HG03139 (cell line): ENCODE data around the gene SUGP1.

ENCODE experiments used
- ATAC-seq: cut with Tn5 transposase; IDR thresholded peaks from one replicate; pipeline ENCODE4 v1.9.1; 2021; ENCODE audit not compliant: unreplicated experiment

The SUGP1 gene

GRCh38 chr19:19304186-19304965 lies 15.9 kb downstream of the SUGP1 start:
- ATAC-seq: no peak

DNA sequence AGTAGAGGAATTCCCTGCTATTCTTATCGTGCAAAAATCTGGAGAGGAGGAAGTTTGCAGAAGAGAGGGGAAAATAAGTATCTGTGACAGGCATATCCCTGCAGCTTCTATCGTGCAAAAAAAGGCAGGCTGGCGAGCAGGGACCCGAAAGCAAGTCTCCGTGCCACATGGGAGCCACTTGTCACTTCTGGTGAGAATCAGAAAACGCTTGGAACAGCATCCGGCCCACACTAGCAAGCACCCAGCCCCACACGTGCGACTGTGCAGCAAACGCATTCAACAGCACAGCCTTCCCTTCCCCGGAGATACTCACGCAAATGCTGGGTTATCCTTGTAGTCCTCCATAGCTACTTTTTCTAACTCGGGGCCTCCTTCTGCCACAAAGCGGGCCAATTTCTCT lies 16.9 kb downstream of the SUGP1 start:
- ATAC-seq: no peak

- ATAC-seq: no peak
Measured at GRCh38 chr19:19300613-19301012, 19.7 kb downstream of the SUGP1 start.

DNA sequence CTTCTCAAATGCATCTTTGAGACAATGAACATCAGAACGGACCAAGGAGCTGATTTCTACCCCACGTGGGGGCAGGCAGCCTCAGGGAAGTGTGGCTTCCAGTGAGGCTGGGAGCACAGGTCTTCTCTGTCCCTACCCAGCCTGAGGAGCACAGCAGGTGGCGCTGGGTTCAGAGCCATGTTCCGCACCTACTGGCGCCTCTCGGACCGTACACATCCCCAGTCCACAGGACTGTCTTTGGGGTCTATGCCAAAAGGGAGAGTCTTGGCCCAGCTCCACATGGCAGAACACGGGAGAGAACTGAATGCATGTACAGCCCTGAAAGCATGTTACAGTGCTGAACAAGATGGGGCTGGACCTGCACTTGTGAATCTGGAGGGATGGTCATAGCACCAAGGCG lies 22.6 kb downstream of the SUGP1 start:
- ATAC-seq: no peak

DNA sequence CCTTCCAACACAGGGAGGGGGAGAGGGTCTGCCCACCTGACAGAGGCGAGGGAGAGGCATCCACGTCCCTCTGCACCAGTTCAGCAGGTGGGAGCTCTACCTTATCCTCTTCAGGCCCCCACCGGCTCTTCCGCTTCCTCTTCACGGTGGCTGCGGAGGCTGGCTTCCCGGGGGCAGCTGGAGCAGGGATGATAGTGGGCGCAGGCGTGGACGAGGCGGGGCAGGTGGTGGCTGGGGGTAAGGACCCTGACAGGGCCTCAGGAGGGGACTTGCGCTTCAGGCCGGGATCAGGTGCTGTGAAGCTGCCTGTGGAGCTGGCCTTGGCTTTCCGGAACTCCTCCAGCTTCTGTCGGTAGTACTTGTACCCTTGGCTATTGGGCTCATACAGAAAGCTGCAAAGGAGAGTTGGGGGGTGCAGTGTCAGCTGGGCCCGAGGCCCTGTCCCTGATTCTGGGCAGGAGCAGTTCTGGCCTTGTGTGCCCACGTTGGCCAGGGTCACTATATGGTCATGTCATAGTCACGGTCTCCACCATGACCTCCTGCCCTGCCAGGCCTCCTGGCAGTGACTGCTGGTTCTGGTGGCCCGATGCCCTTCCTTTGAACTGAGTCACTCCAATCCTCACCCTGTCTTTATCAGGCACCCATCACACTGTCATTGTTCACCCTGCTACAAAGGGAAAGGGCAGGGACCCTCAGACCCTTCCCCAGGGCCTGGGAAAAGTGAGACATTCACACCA lies 23.2 kb downstream of the SUGP1 start:
- no peak for ATAC-seq

GRCh38 chr19:19294914-19295313 lies 25.4 kb downstream of the SUGP1 start:
- ATAC-seq: no peak

GRCh38 chr19:19292607-19293006 lies 27.7 kb downstream of the SUGP1 start:
- no peak for ATAC-seq

- no peak for ATAC-seq
Measured at GRCh38 chr19:19285686-19286085, 34.6 kb downstream of the SUGP1 start.

DNA sequence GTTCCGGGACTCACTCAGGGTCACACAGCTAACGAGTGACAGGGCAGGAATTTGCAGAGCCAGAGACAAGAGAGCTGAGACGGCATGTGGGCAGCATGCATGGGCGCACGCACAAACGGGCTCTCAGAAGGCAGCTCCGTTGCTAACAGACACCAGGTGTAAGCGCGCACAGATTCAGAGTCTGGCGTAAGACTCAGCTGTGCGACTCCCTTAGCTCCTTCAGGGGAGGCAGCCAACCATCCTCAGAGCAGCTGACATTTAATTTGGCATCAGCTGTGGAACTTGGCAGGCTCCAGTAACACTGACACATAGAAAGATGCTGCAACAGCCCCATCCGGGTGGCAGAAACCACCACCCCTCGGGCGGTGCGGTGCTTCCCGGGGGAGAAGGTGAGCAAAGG lies 39.7 kb downstream of the SUGP1 start:
- ATAC-seq: no peak

DNA sequence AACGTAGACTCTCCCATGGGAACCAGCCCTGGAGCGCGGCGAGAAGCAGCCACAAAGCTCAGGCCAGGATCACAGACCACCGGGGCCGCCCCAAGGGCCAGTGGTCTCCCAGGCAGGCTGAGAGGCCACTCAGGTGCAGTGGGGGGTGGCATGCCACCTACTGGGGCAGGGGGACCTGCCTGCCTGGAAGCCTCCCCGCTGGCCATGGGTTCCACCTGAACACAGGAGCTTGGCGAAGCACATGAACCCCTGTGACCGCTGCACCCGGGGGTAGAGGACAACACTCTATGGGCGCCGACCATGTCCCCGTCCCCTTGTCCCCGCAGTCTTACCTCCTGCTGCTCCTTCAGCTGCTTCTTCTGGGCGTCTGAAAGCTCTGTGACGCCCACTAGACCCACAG lies 40.5 kb downstream of the SUGP1 start:
- ATAC-seq: no peak

DNA sequence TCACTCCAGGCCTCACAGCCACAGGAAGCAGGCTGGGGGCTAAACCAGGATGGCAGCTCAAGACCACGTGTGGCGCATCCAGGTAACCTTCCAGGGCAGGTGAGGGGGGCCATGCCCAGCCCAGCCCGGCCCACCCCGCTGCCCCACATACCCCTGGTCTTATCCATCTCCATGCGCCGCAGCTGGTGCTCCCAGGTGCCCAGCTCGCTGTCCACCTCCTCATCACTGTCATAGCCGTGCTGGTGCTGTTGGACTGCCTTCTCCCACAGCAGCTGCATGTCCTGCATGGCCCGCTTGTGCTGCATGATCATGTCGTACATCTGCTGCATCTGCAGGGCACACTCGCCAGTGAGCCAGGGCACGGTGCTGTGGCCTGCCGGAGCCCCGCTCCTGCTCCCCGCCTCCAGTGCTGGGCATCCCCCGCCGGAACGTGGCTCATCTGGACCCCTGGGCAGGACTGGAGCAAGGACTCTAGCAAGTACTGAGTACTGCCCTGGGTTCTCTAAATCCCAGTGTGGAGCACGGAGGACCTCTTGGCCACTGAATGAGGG lies 41.2 kb downstream of the SUGP1 start:
- no peak for ATAC-seq

DNA sequence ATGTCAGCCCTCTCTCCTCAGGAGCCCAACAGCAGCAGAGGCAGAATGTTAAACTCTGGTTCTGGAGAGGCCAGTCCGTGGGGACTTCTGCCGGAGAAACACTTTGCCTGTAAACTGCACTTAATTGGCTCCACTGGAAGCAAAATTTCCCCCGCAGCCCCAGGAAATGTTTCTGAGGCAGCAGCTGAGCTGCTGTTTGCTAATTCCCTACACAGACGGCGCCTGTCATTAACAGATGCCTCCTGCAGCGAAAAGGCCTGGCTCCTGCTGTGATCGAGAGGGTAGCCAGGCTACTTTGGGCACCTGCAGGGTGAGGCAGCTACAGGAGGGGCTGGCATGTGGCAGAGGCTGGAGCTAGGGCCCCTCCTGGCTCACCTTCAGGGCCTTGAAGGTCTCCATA lies 42.0 kb downstream of the SUGP1 start:
- ATAC-seq: no peak

GRCh38 chr19:19276851-19277250 lies 43.5 kb downstream of the SUGP1 start:
- ATAC-seq: no peak

- ATAC-seq: no peak
Measured at GRCh38 chr19:19276386-19276785, 43.9 kb downstream of the SUGP1 start.

- ATAC-seq: no peak
Measured at GRCh38 chr19:19274716-19275565, 45.4 kb downstream of the SUGP1 start.

DNA sequence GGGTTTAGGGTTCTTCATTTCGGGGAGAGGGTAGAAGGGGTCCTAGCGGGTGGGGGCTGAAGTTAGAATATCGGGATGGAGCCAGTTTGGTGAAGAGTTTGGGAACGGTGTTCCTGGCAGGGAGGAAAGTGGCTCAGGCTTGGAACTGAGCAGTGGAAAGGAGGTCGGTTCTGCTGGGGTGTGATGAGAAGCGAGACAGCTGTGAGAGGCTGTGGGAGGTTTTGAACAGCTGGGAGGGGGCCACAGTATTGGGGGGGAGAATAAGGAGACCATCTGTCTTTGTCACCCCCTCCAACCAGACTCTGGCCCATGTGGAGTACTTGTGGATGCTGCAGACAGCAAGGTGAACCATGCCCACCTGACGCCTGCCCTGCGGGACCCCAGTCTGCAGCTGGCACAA lies 46.2 kb downstream of the SUGP1 start:
- no peak for ATAC-seq

DNA sequence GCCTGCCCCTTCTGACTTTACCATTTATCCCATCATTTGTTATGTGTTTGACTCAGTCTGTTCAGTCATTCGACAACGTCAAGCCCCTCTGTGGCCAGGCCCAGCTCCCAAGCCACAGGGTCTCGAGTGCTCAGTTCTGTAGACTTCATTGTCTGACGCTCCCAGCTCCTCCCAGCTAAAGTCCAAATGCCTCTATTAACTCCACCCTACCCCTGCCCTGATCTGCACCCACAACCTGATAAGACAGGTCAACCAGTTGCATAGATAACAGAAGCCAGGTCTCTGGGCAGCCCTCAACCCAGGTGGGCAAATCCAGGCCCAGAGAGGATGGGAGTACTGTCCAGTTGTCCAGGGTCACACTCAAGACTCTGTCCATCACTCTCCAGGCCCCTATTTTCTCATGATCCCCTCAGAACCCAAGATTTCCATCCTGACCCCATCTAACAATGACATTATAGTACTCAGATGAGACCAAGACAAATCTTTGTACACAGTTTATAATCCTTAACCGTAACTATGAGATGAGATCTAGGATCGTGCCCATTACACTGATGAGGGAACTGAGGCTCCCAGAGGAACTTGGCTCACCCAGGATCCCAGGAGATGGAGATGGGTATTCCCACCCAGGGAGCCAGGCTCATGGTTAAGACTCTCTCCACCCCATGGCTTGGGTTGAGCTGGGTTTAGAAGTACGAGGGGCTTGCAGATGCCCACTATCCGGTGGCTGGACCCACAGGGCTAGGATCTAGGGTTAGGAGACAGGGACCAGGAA lies 48.3 kb downstream of the SUGP1 start:
- ATAC-seq: no peak

DNA sequence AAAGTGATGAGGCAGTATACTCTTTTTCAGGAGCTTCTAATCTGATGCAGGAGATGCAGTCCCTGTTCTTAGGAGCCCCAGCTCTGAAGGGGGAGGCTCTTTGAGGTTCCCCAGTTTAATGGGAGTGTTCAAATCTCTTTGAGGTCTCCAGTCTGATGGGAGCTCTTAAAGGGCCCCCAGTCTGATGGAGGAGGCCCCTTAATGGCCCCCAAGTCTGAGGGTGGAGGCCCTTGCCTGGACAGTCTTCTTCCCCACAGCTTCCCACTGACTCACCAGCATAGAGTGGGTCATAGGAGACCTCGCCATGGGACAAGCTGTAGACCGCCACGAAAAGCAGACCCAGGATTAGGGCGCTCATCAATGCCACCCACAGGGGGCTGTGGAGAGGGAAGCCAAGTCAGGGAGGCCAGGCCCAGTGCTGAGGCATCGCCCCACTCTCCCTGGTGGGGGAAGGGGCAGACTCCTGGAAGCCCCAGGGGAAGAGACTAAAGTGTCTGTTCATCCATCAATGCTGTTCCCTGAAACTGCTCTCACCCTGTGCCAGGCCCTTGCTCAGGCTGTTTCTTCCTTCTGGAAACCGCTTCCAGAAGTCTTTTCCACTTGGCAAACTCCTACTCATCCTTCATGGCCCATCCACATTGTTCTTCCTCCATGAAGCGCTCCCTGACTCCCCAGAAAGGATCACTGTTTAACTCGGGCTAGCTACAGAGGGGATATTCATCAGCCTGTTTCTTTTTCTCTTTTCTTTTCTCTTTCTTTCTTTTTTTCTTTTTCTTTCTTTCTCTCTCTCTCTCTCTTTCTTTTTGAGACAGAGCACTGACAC lies 49.3 kb downstream of the SUGP1 start:
- ATAC-seq: no peak

GRCh38 chr19:19269952-19270694 lies 50.2 kb downstream of the SUGP1 start:
- ATAC-seq: no peak
